Activated CD4-positive, alpha-beta T cell treated with anti-CD3 and anti-CD28 coated beads, Interleukin-2, amount 10 ng/mL, durations not matched to agents 7 days and 5 days (primary cell): ENCODE measurements around the gene KIAA1328. TPM values are rescaled to one million over a fixed set of nuclear protein-coding genes. Genes with fewer than 3 reads are reported as not detected.

Experiments
- CTCF ChIA-PET: fragments of 350-600 bp; sonication (Branson Sonifier 250); formaldehyde crosslinking; loops from one replicate; lab custom pipeline; 2021; ENCODE audit warnings: antibody characterized with exemption; lab: Charles Lee
- POLR2A ChIA-PET: fragments of 350-600 bp; sonication (Branson Sonifier 250); formaldehyde crosslinking; loops from one replicate; lab custom pipeline; 2021; ENCODE audit warnings: antibody characterized with exemption; lab: Charles Lee
- DNase-seq: peaks from one replicate; pipeline ENCODE4 v3.0.0-alpha.2; 2020
- H3K27ac Mint-ChIP-seq: one replicate; pipeline ENCODE4 v1.8.0; 2021; ENCODE audit warnings: mild to moderate bottlenecking, moderate library complexity, mixed read lengths
- H3K27me3 Mint-ChIP-seq: one replicate; pipeline ENCODE4 v1.8.0; 2021; ENCODE audit warnings: mixed read lengths
- H3K36me3 Mint-ChIP-seq: one replicate; pipeline ENCODE4 v1.8.0; 2021; ENCODE audit warnings: low read depth, mixed read lengths
- H3K4me1 Mint-ChIP-seq: one replicate; pipeline ENCODE4 v1.8.0; 2021; ENCODE audit warnings: mixed read lengths
- H3K4me3 Mint-ChIP-seq: one replicate; pipeline ENCODE4 v1.8.0; 2021; ENCODE audit warnings: mild to moderate bottlenecking, moderate library complexity, mixed read lengths
- H3K9me3 Mint-ChIP-seq: one replicate; pipeline ENCODE4 v1.8.0; 2021; ENCODE audit warnings: mixed read lengths
- total RNA-seq, 2 experiments: library from RNA; stranded (reverse); gene quantifications; one replicate each; pipeline ENCODE4 v1.2.3, GENCODE V29; 2021

The KIAA1328 gene
- total RNA-seq, 2 experiments from 2014 or later: 7.0 to 8.1 TPM

DNA sequence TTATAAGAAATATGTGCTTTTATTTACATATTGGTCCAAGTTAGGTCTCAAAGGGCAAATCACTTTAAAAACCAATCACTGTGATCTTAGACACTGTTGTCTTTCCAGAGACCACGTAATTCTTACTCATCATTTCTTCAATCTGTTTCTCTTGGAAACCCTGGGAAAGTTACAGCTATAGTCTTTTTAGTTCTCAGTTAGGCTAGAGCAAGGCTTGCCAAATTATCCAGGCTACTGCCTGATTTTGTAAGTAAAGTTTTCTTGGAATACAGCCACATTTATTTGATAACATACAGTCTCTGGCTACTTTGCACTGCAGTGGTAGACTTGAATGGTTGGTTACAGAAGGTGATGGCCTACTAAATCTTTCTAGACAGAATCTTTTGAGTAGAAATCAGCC lies 106.0 kb downstream of the KIAA1328 start:
- POLR2A ChIA-PET: no interaction called here
- no peak overlapping the region for H3K27ac Mint-ChIP-seq
- H3K9me3 Mint-ChIP-seq: peaks cover 15% of the 10 kb centered on the region
- no peak for DNase-seq
- no peaks in the 10 kb centered on the region for H3K36me3 Mint-ChIP-seq
- CTCF ChIA-PET: no interaction called here
- H3K4me3 Mint-ChIP-seq: no peak overlapping the region
- H3K27me3 Mint-ChIP-seq: no peaks in the 10 kb centered on the region
- no peaks in the 10 kb centered on the region for H3K4me1 Mint-ChIP-seq

DNA sequence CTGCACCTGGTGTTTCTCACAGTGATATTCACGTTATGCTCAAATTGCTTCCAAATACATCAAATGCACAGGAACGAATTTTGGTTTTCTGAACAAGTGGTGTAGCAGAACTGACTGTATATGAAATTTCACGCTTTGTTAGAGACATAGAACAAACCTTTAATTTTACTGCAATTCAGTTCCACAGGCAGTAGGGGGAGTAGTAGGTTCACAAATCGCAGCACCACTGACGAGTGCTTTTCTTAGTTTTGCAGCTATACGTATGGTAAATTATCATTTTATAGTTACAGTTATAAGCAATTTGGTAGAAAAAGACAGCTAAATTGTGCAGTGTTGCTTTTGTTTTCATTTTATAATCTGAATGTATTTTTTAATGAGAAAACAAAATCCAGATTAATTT lies 113.3 kb downstream of the KIAA1328 start:
- Mint-ChIP-seq H3K9me3 (peaks cover 10% of the 10 kb centered on the region), H3K27me3 (no peaks in the 10 kb centered on the region), H3K36me3 (no peaks in the 10 kb centered on the region), H3K4me1 (no peaks in the 10 kb centered on the region), H3K4me3 (no peak overlapping the region), H3K27ac (no peak overlapping the region)
- peak; percentile 31 for DNase-seq
- ChIA-PET POLR2A (no interaction called here), CTCF (no interaction called here)

DNA sequence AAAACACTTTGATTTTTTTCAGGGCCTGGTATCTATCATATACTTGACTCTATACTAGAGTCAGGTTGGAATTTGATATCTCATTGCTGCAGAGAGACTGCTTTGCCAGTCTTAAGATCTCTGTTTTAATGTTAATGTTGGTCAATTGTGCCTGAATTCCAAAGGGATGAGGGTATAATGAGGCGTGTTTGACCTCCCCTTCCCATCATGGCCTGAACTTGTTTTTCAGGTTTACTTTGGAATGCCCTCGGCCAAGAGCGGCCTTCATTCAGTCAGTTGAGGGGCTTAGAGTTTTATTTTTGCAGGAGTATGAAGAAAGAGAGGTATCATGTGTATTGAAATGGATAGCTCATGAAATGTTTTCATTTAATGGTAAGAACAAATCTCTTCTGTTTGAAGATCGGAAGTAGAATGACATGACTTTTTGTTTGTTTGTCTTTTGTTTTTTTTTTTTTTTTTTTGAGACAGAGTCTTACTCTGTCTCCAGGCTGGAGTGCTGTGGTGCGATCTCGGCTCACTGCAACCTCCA lies 119.0 kb downstream of the KIAA1328 start:
- H3K27me3 Mint-ChIP-seq: no peaks in the 10 kb centered on the region
- no peak overlapping the region for H3K27ac Mint-ChIP-seq
- H3K36me3 Mint-ChIP-seq: no peaks in the 10 kb centered on the region
- H3K9me3 Mint-ChIP-seq: no peaks in the 10 kb centered on the region
- no peak for DNase-seq
- H3K4me3 Mint-ChIP-seq: no peak overlapping the region
- POLR2A ChIA-PET: interaction anchor here (0.7 kb wide), 1 partner anchor 15 kb away, joined by 4 read pairs; no protein-coding TSS in a partner anchor
- H3K4me1 Mint-ChIP-seq: no peaks in the 10 kb centered on the region
- CTCF ChIA-PET: interaction anchor here (0.7 kb wide), 1 partner anchor 98 kb away, joined by 6 read pairs; no protein-coding TSS in a partner anchor

DNA sequence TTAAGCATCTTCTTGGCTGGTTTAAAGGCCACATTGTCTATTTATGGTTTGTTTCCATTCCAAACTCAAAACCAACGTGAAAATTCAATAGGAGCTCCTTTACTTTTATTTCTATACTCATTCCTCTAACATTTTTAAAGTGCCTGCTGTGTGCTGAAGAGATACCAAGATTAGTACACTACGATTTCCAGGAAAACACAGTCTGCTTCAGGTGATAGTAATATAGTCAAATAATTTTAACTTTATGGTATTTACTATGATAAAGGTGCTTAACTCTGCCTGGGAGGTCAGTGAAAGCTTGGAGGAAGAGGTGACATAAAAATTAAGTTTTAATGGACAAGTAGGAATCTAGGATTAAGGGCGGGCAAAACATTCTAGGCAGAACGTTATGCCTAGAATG lies 121.4 kb downstream of the KIAA1328 start:
- Mint-ChIP-seq H3K27ac (no peak overlapping the region), H3K27me3 (no peaks in the 10 kb centered on the region), H3K4me1 (no peaks in the 10 kb centered on the region), H3K4me3 (no peak overlapping the region), H3K9me3 (no peaks in the 10 kb centered on the region), H3K36me3 (no peaks in the 10 kb centered on the region)
- CTCF ChIA-PET: interaction anchor here (0.6 kb wide), 1 partner anchor 9 kb away, joined by 3 read pairs; no protein-coding TSS in a partner anchor
- no peak for DNase-seq
- POLR2A ChIA-PET: no interaction called here

DNA sequence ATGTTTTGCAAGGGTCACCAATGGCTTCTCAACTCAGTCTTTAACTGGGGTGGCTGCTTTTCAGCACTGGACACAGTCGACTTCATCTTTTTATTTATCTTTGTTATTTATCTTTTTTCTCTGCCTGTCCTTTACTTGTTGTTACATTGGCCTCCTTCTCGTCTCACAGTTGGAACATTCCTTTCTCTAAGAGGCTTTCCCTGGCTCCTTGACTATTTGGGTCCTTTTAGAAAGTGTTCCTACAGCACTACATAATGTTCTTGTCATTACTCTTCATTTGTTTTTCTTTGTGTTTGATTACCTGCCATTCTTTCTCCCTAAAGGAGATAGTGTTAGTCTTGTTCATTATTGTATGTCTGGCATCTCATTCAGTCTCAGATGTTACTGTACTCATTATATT lies 122.0 kb downstream of the KIAA1328 start:
- Mint-ChIP-seq H3K4me3 (no peak overlapping the region), H3K27ac (no peak overlapping the region)
- POLR2A ChIA-PET: no interaction called here

DNA sequence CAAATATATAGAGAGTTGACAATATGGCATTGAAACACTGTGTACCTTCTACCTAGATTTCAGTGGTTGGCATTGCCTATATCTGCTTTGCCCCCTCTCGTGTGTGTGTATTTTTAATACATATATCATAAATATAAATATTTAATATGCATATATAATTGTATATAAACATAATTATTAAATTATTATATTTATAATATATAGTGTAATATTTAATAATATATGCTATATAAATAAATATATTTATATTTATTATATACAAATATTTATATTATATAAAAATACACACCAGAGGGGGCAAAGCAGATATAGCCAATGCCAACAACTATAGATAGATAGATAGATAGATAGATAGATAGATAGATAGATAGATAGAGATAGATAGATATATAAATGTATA lies 124.1 kb downstream of the KIAA1328 start:
- no peaks in the 10 kb centered on the region for H3K4me1 Mint-ChIP-seq
- peaks cover 1% of the 10 kb centered on the region for H3K36me3 Mint-ChIP-seq
- ChIA-PET POLR2A (no interaction called here), CTCF (no interaction called here)
- no peak for DNase-seq
- H3K27ac Mint-ChIP-seq: no peak overlapping the region
- H3K4me3 Mint-ChIP-seq: no peak overlapping the region
- no peaks in the 10 kb centered on the region for H3K27me3 Mint-ChIP-seq
- H3K9me3 Mint-ChIP-seq: no peaks in the 10 kb centered on the region

More for the DNA sequence above, 122.0 kb downstream of the KIAA1328 start:
- no peak for DNase-seq
- Mint-ChIP-seq H3K9me3 (no peaks in the 10 kb centered on the region), H3K27me3 (no peaks in the 10 kb centered on the region), H3K4me1 (no peaks in the 10 kb centered on the region), H3K36me3 (no peaks in the 10 kb centered on the region)
- CTCF ChIA-PET: no interaction called here

DNA sequence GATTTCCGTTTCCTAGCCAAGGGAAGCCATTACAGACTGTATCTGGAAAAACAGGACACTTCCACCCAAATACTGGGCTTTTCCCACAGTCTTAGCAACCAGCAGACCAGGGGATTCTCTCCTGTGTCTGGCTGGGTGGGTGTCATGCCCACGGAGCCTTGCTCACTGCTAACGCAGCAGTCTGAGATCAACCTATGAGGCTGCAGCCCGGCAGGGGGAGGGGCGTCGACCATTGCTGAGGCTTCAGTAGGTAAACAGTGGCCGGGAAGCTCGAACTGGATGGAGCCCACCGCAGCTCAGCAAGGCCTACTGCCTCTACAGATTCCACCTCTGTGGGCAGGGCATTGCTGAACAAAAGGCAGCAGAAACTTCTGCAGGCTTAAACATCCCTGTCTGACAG lies 131.1 kb downstream of the KIAA1328 start:
- Mint-ChIP-seq H3K27ac (no peak overlapping the region), H3K4me1 (no peaks in the 10 kb centered on the region), H3K9me3 (no peaks in the 10 kb centered on the region), H3K4me3 (no peak overlapping the region), H3K36me3 (peaks cover 10% of the 10 kb centered on the region), H3K27me3 (no peaks in the 10 kb centered on the region)
- CTCF ChIA-PET: no interaction called here
- DNase-seq: no peak
- POLR2A ChIA-PET: no interaction called here

DNA sequence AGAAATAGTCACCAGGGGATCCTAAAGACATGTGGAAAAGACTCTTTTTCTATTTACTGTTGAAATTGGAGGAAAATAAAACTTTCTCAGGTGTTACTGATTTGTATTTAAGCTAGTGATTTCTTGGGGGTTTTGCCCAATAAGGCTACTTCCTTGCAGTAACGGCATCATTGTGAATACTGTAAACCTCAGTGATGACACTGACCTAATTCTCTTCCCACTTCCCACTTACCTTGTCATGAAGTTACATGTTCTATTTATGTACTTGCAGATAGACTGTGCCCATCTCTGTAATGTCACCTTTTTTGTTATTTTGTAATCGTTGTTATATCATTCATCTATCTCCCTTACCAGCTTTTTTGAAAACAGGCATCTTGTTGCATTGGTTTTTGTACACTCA lies 134.5 kb downstream of the KIAA1328 start:
- Mint-ChIP-seq H3K27me3 (no peaks in the 10 kb centered on the region), H3K4me3 (no peak overlapping the region), H3K4me1 (no peaks in the 10 kb centered on the region), H3K9me3 (peaks cover 14% of the 10 kb centered on the region), H3K36me3 (peaks cover 11% of the 10 kb centered on the region), H3K27ac (no peak overlapping the region)
- DNase-seq: no peak
- ChIA-PET CTCF (no interaction called here), POLR2A (interaction anchor here (0.5 kb wide), 1 partner anchor 15 kb away, joined by 4 read pairs; no protein-coding TSS in a partner anchor)

DNA sequence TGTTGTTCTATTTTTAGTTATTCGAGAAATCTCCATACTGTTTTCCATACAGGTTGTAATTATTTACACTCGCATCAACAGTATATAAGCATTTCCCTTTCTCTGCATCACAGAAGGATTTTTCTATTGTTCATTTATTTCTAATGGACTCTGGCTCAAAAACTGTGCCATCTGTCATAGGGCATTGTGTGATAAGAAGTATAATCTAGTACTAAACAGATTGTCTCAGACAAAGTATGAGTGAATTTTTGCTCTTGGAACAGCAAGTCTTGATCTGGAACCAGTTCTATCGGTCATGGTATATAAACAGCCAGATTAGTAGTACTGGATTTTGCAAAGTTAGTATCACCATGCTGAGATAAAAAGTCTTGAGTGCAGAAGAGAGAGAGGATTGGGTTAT lies 145.8 kb downstream of the KIAA1328 start:
- no peaks in the 10 kb centered on the region for H3K27me3 Mint-ChIP-seq
- CTCF ChIA-PET: no interaction called here
- POLR2A ChIA-PET: no interaction called here
- no peak overlapping the region for H3K4me3 Mint-ChIP-seq
- no peak for DNase-seq
- no peaks in the 10 kb centered on the region for H3K36me3 Mint-ChIP-seq
- no peak overlapping the region for H3K27ac Mint-ChIP-seq
- H3K4me1 Mint-ChIP-seq: no peaks in the 10 kb centered on the region
- H3K9me3 Mint-ChIP-seq: peaks cover 5% of the 10 kb centered on the region

DNA sequence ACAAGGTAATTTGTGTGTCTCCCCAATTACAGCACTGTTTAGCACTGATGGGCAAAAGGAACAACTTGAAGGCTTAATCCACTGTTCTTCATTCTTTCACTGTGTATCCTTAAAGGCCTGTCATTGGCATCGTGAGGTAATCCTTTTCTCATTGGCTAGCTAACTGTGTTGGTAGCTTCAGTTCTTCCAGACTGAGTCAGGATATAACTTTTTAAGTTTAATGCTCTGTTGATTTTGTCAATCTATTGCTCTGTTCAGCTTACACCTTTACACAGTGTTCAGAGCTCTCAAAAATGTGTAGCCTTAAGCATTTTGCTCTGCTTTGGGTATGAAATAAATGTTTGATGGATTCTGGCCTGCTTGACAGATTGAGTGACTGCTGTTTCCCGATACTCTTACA lies 148.2 kb downstream of the KIAA1328 start:
- CTCF ChIA-PET: no interaction called here
- DNase-seq: no peak
- Mint-ChIP-seq H3K9me3 (peaks cover 4% of the 10 kb centered on the region), H3K27ac (no peak overlapping the region), H3K4me1 (no peaks in the 10 kb centered on the region), H3K4me3 (no peak overlapping the region), H3K27me3 (no peaks in the 10 kb centered on the region), H3K36me3 (no peaks in the 10 kb centered on the region)
- POLR2A ChIA-PET: no interaction called here

DNA sequence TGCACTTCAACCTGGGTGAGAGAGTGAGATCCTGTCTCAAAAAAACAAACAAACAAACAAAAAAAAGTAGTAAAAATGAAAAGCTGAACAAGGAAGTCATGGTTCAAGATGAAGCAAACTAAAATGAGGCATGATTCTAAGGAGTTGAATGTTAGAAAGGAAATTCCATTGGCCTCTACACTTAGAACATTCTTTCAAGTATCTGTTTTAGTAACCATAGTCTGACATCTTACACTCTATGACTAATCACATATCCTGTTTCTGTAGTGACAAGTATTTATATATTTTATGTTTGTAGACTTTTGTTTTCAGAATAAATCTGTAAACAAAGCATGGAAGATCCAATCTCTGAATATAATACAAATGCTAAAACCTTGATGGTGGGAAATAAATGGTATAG lies 164.1 kb downstream of the KIAA1328 start:
- Mint-ChIP-seq H3K27me3 (no peaks in the 10 kb centered on the region), H3K27ac (no peak overlapping the region), H3K36me3 (peaks cover 5% of the 10 kb centered on the region), H3K9me3 (peaks cover 5% of the 10 kb centered on the region), H3K4me3 (no peak overlapping the region), H3K4me1 (peaks cover 12% of the 10 kb centered on the region)
- ChIA-PET POLR2A (no interaction called here), CTCF (no interaction called here)
- DNase-seq: no peak

DNA sequence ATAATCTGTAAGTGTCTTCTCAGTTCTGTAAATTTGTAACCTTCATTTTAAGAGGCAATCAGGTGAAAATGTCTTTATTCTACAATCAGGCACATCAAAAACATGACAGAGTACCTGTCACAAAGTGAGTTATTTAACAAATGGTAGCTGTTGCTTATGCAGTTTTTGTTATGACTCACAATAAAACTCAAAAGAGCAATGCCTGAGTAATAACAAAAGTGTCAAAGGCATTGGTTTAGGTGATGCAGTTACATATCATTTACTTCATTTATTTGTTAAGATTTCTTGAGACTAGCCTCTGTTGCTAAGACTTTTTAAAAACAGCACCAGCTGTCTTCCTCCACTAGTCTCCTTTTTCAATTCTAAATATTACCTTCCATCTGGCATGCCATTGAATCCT lies 177.8 kb downstream of the KIAA1328 start:
- no peak overlapping the region for H3K27ac Mint-ChIP-seq
- H3K36me3 Mint-ChIP-seq: no peaks in the 10 kb centered on the region
- peaks cover 8% of the 10 kb centered on the region for H3K9me3 Mint-ChIP-seq
- POLR2A ChIA-PET: no interaction called here
- H3K4me1 Mint-ChIP-seq: peaks cover 6% of the 10 kb centered on the region
- no peaks in the 10 kb centered on the region for H3K27me3 Mint-ChIP-seq
- DNase-seq: no peak
- CTCF ChIA-PET: no interaction called here
- H3K4me3 Mint-ChIP-seq: no peak overlapping the region

DNA sequence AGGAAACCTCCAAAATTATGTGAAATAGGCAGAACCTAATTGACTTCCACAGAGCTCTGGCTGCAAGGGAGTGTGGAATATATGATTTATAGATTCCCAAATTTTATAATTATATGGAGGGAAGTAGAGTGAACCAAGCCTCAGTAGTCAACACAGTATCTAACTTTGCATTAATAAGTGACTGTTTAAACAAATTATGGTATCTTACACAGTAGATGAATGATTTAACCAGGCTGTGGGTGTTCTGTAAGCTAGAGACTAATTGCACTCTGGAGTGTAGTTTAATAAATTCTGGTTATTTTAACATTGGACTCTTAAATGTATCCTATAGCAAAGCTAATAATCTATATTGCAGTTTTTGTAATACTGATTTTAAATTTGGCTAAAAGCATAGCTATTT lies 183.5 kb downstream of the KIAA1328 start:
- POLR2A ChIA-PET: no interaction called here
- CTCF ChIA-PET: no interaction called here

DNA sequence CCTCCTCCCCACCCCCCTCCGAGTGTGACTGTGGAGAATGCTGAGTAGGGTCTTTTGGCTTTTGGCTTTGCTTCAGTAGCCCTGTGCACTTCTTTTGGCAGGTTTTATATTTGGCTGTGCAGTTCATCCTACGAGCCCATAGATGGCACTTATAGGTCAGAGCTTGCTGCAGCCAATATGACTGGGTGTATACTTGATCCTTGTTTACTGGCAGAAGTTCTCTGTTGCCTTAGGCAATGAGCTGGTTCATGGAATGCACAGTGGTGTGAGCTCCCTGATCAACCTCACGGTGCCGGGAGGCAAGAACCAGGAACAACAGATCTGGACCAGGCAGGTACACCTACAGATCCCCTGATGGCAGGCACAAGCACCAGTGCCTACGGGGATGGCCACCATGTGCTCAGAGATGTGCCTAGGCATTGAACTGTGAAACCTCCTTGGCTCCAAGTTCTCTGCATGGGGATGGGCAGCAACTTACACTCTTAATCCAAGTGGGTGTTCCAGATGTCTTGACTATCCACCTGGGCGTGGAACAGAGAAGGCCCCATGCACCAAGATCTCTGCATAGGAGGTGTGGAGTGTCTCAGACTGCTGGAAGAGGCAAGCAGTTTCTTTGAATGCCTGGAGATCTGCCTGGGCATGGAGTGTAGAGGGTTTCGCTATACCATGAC lies 190.4 kb downstream of the KIAA1328 start:
- no peak for DNase-seq
- no peaks in the 10 kb centered on the region for H3K27me3 Mint-ChIP-seq
- no peak overlapping the region for H3K4me3 Mint-ChIP-seq
- POLR2A ChIA-PET: no interaction called here
- H3K9me3 Mint-ChIP-seq: peaks cover 29% of the 10 kb centered on the region
- peaks cover 5% of the 10 kb centered on the region for H3K36me3 Mint-ChIP-seq
- no peak overlapping the region for H3K27ac Mint-ChIP-seq
- H3K4me1 Mint-ChIP-seq: no peaks in the 10 kb centered on the region
- CTCF ChIA-PET: no interaction called here

More for the DNA sequence above, 183.5 kb downstream of the KIAA1328 start:
- Mint-ChIP-seq H3K36me3 (no peaks in the 10 kb centered on the region), H3K4me3 (no peak overlapping the region), H3K9me3 (peaks cover 23% of the 10 kb centered on the region), H3K27ac (no peak overlapping the region), H3K27me3 (no peaks in the 10 kb centered on the region), H3K4me1 (no peaks in the 10 kb centered on the region)
- DNase-seq: no peak
